ENCODE measurements around the gene B3GALNT1.

B3GALNT1 gene

GRCh38 chr3:161108840-161109239, 3.7 kb upstream of the B3GALNT1 start:
- no peak for TF ChIP-seq CTCF (IDR thresholded peaks at IDR 0.05; ENCODE audit: low read depth, low read length)
- DNase-seq, result no peak
- H3K4me3 ChIP-seq (ENCODE audit: low read depth, low read length), result no peak overlapping the region
- no peaks in the 10 kb centered on the region for H3K36me3 ChIP-seq
- no peaks in the 10 kb centered on the region for H3K27me3 ChIP-seq
- H3K9me3 ChIP-seq, result no peaks in the 10 kb centered on the region
- no peaks in the 10 kb centered on the region for H3K4me1 ChIP-seq

- H3K4me1 ChIP-seq, result no peaks in the 10 kb centered on the region
- TF ChIP-seq CTCF (IDR thresholded peaks at IDR 0.05; ENCODE audit: low read depth, low read length), result no peak
- H3K36me3 ChIP-seq, result no peaks in the 10 kb centered on the region
- H3K4me3 ChIP-seq (ENCODE audit: low read depth, low read length), result no peak overlapping the region
- H3K27me3 ChIP-seq, result no peaks in the 10 kb centered on the region
- DNase-seq, result no peak
- H3K9me3 ChIP-seq, result no peaks in the 10 kb centered on the region
These were observed 2.2 kb upstream of the B3GALNT1 start for GRCh38 chr3:161107311-161107710.

- Histone ChIP-seq H3K4me3 (ENCODE audit: low read depth, low read length) (peak overlapping the region; percentile 81), H3K36me3 (no peaks in the 10 kb centered on the region), H3K9me3 (no peaks in the 10 kb centered on the region), H3K27me3 (no peaks in the 10 kb centered on the region), H3K4me1 (no peaks in the 10 kb centered on the region)
- no peak for DNase-seq
- no peak for TF ChIP-seq CTCF (IDR thresholded peaks at IDR 0.05; ENCODE audit: low read depth, low read length)
These were observed 1.3 kb downstream of the B3GALNT1 start for GRCh38 chr3:161103776-161104385.

- Histone ChIP-seq H3K36me3 (no peaks in the 10 kb centered on the region), H3K4me1 (no peaks in the 10 kb centered on the region), H3K27me3 (no peaks in the 10 kb centered on the region), H3K9me3 (no peaks in the 10 kb centered on the region), H3K4me3 (ENCODE audit: low read depth, low read length) (no peak overlapping the region)
- DNase-seq, result no peak
- TF ChIP-seq CTCF (IDR thresholded peaks at IDR 0.05; ENCODE audit: low read depth, low read length), result no peak
These were observed 3.5 kb downstream of the B3GALNT1 start for GRCh38 chr3:161101609-161102008.

GRCh38 chr3:161100994-161101393, 4.2 kb downstream of the B3GALNT1 start:
- no peak overlapping the region for H3K4me3 ChIP-seq (ENCODE audit: low read depth, low read length)
- no peaks in the 10 kb centered on the region for H3K9me3 ChIP-seq
- H3K36me3 ChIP-seq, result no peaks in the 10 kb centered on the region
- H3K4me1 ChIP-seq, result no peaks in the 10 kb centered on the region
- no peak for DNase-seq
- no peaks in the 10 kb centered on the region for H3K27me3 ChIP-seq
- no peak for TF ChIP-seq CTCF (IDR thresholded peaks at IDR 0.05; ENCODE audit: low read depth, low read length)

- no peaks in the 10 kb centered on the region for H3K27me3 ChIP-seq
- peak; percentile 24 for DNase-seq
- no peaks in the 10 kb centered on the region for H3K9me3 ChIP-seq
- H3K4me3 ChIP-seq (ENCODE audit: low read depth, low read length), result no peak overlapping the region
- H3K36me3 ChIP-seq, result no peaks in the 10 kb centered on the region
- TF ChIP-seq CTCF (IDR thresholded peaks at IDR 0.05; ENCODE audit: low read depth, low read length), result peak; percentile 46
- H3K4me1 ChIP-seq, result no peaks in the 10 kb centered on the region
These were observed 8.3 kb downstream of the B3GALNT1 start for GRCh38 chr3:161096771-161097367.
